AG08395 (cell line): ENCODE results near the gene LHFPL3.

Experiments used
- DNase-seq: peaks from one replicate; pipeline ENCODE4 v3.0.0; 2012; ENCODE audit warnings: mixed read lengths, low spot score

The LHFPL3 gene

GRCh38 chr7:104371216-104371979, 43.0 kb downstream of the LHFPL3 start:
- no peak for DNase-seq

- no peak for DNase-seq
Observed at GRCh38 chr7:104371980-104372357, 43.6 kb downstream of the LHFPL3 start.

- DNase-seq: no peak
Observed at GRCh38 chr7:104382616-104383015, 54.2 kb downstream of the LHFPL3 start.

- DNase-seq: no peak
Observed at GRCh38 chr7:104386943-104387342, 58.5 kb downstream of the LHFPL3 start.

- DNase-seq: no peak
Observed at GRCh38 chr7:104388222-104388621, 59.8 kb downstream of the LHFPL3 start.

- no peak for DNase-seq
Observed at GRCh38 chr7:104395162-104395561, 66.8 kb downstream of the LHFPL3 start.

- no peak for DNase-seq
Observed at GRCh38 chr7:104397442-104397841, 69.0 kb downstream of the LHFPL3 start.

GRCh38 chr7:104408371-104408770, 80.0 kb downstream of the LHFPL3 start:
- no peak for DNase-seq

GRCh38 chr7:104410742-104411141, 82.3 kb downstream of the LHFPL3 start:
- no peak for DNase-seq

- no peak for DNase-seq
Observed at GRCh38 chr7:104412911-104413310, 84.5 kb downstream of the LHFPL3 start.

- DNase-seq: no peak
Observed at GRCh38 chr7:104414216-104414615, 85.8 kb downstream of the LHFPL3 start.

GRCh38 chr7:104415700-104416099, 87.3 kb downstream of the LHFPL3 start:
- DNase-seq: no peak

GRCh38 chr7:104416866-104417393, 88.5 kb downstream of the LHFPL3 start:
- DNase-seq: no peak

GRCh38 chr7:104431930-104432329, 103.5 kb downstream of the LHFPL3 start:
- DNase-seq: no peak

- no peak for DNase-seq
Observed at GRCh38 chr7:104434129-104434528, 105.7 kb downstream of the LHFPL3 start.

- DNase-seq: no peak
Observed at GRCh38 chr7:104442481-104442880, 114.1 kb downstream of the LHFPL3 start.

- no peak for DNase-seq
Observed at GRCh38 chr7:104444017-104444416, 115.6 kb downstream of the LHFPL3 start.

GRCh38 chr7:104445393-104445792, 117.0 kb downstream of the LHFPL3 start:
- no peak for DNase-seq

- DNase-seq: no peak
Observed at GRCh38 chr7:104450861-104451260, 122.5 kb downstream of the LHFPL3 start.

GRCh38 chr7:104453190-104453589, 124.8 kb downstream of the LHFPL3 start:
- no peak for DNase-seq

GRCh38 chr7:104458875-104459274, 130.5 kb downstream of the LHFPL3 start:
- no peak for DNase-seq

GRCh38 chr7:104469166-104469820, 140.9 kb downstream of the LHFPL3 start:
- DNase-seq: no peak

- DNase-seq: no peak
Observed at GRCh38 chr7:104480529-104480928, 152.1 kb downstream of the LHFPL3 start.
